CD14-positive monocyte (primary cell): ENCODE results near the gene CFD. TPM values are rescaled to one million over a fixed set of nuclear protein-coding genes. Genes with fewer than 3 reads are reported as not detected.

Experiments used
- DNase-seq, 3 donors: peaks; one replicate each; pipeline ENCODE4 v3.0.0-alpha.2; 2011 to 2022
- H2AFZ ChIP-seq: 2 replicates; pipeline ENCODE4 v1.6.0; 2012; ENCODE audit warnings: mild to moderate bottlenecking, low read depth, low read length, inconsistent platforms; ENCODE audit not compliant: insufficient read depth, poor library complexity, severe bottlenecking
- H3K27ac ChIP-seq, 2 donors: 1 replicate in 1 of 2; 2 replicates in 1 of 2; pipeline ENCODE4 v1.5.1; 2012 to 2013; ENCODE audit warnings: low read length in 2 of 2, control low read depth in 1 of 2, inconsistent platforms in 1 of 2, low read depth in 1 of 2, mild to moderate bottlenecking in 1 of 2
- H3K27me3 ChIP-seq, 2 donors: one replicate each; pipeline versions ENCODE4 v1.6.0 to v1.6.1; 2011 to 2013; ENCODE audit warnings: low read length in 2 of 2; ENCODE audit not compliant: control insufficient read depth in 2 of 2, insufficient read depth in 2 of 2
- H3K36me3 ChIP-seq, 2 donors: replicated peaks in 1 of 2; 1 replicate in 1 of 2; 2 replicates in 1 of 2; pipeline versions ENCODE4 v1.5.1 to v1.6.1; 2012 to 2013; ENCODE audit warnings: low read length in 2 of 2, control low read depth in 1 of 2, inconsistent platforms in 1 of 2, mild to moderate bottlenecking in 1 of 2; ENCODE audit not compliant: insufficient read depth in 2 of 2, control insufficient read depth in 1 of 2
- H3K4me1 ChIP-seq, 2 donors: 1 replicate in 1 of 2; 2 replicates in 1 of 2; pipeline versions ENCODE4 v1.5.1 to v1.6.1; 2012 to 2013; ENCODE audit warnings: low read length in 2 of 2, control low read depth in 1 of 2, inconsistent platforms in 1 of 2, mild to moderate bottlenecking in 1 of 2, moderate library complexity in 1 of 2; ENCODE audit not compliant: insufficient read depth in 2 of 2, control insufficient read depth in 1 of 2
- H3K4me2 ChIP-seq: replicated peaks from 2 replicates; pipeline ENCODE3; 2012; ENCODE audit warnings: low read length, moderate library complexity, mild to moderate bottlenecking; ENCODE audit not compliant: poor library complexity, severe bottlenecking; ENCODE audit errors: extremely low read depth
- H3K4me3 ChIP-seq, 3 experiments: fragments of 200-600 bp in 1 of 3; sonication (generic) in 1 of 3; replicated peaks in 1 of 3; 1 replicate in 2 of 3; 2 replicates in 1 of 3; pipeline ENCODE4 v1.5.1; 2011 to 2013; ENCODE audit warnings: low read length in 3 of 3, mild to moderate bottlenecking in 3 of 3, control low read depth in 2 of 3, low read depth in 2 of 3, inconsistent platforms in 1 of 3, moderate library complexity in 1 of 3
- H3K79me2 ChIP-seq: 2 replicates; pipeline ENCODE4 v1.6.0; 2012; ENCODE audit warnings: mild to moderate bottlenecking, control low read depth, inconsistent platforms, low read length, moderate library complexity; ENCODE audit not compliant: insufficient read depth
- H3K9ac ChIP-seq: 2 replicates; pipeline ENCODE4 v1.6.0; 2017; ENCODE audit warnings: low read length, mild to moderate bottlenecking; ENCODE audit not compliant: insufficient read depth, poor library complexity, severe bottlenecking
- H3K9me3 ChIP-seq, 2 donors: replicated peaks in 1 of 2; 1 replicate in 1 of 2; 2 replicates in 1 of 2; pipeline versions ENCODE4 v1.5.1 to v1.6.1; 2012 to 2013; ENCODE audit warnings: low read length in 2 of 2, control low read depth in 1 of 2; ENCODE audit not compliant: control insufficient read depth in 1 of 2, insufficient read depth in 1 of 2
- H4K20me1 ChIP-seq: 2 replicates; pipeline ENCODE4 v1.6.0; 2012; ENCODE audit warnings: mild to moderate bottlenecking, low read length, control low read depth, moderate library complexity; ENCODE audit not compliant: insufficient read depth
- H3K27ac Mint-ChIP-seq, 7 donors: one replicate each; pipeline ENCODE4 v1.8.0; 2020; ENCODE audit warnings: mild to moderate bottlenecking in 7 of 7, mixed read lengths in 7 of 7, moderate library complexity in 6 of 7, inconsistent platforms in 2 of 7
- H3K27me3 Mint-ChIP-seq, 3 donors: one replicate each; pipeline ENCODE4 v1.8.0; 2021 to 2022; ENCODE audit warnings: low read depth in 3 of 3, mild to moderate bottlenecking in 3 of 3, mixed read lengths in 3 of 3, moderate library complexity in 3 of 3, inconsistent platforms in 1 of 3
- H3K36me3 Mint-ChIP-seq, 2 donors: one replicate each; pipeline ENCODE4 v1.8.0; 2020; ENCODE audit warnings: mixed read lengths in 2 of 2, inconsistent platforms in 1 of 2, mild to moderate bottlenecking in 1 of 2
- H3K4me1 Mint-ChIP-seq: one replicate; pipeline ENCODE4 v1.8.0; 2020; ENCODE audit warnings: mild to moderate bottlenecking, mixed read lengths
- H3K4me3 Mint-ChIP-seq, 2 donors: one replicate each; pipeline ENCODE4 v1.8.0; 2020; ENCODE audit warnings: mild to moderate bottlenecking in 2 of 2, mixed read lengths in 2 of 2, moderate library complexity in 1 of 2
- H3K9me3 Mint-ChIP-seq, 7 donors: one replicate each; pipeline ENCODE4 v1.8.0; 2020 to 2022; ENCODE audit warnings: mixed read lengths in 7 of 7, mild to moderate bottlenecking in 6 of 7, moderate library complexity in 6 of 7, inconsistent platforms in 2 of 7
- WGBS: methylation state at CpG from one replicate; pipeline ENCODE4 v1.1.5; 2013; ENCODE audit warnings: missing lambda C conversion rate; ENCODE audit not compliant: insufficient coverage; 5-methylcytosine and 5-hydroxymethylcytosine counted together
- intact Hi-C, 2 donors: fragments of 100-400 bp; cut with micrococcal nuclease; formaldehyde crosslinking; loops; one replicate each; pipeline versions ENCODE4 v1.15.0 to v1.15.1; 2023
- polyA plus RNA-seq, 3 donors: library from polyadenylated mRNA; depleted of rRNA in 1 of 3; unstranded in 2 of 3; stranded (reverse) in 1 of 3; fragments of 300-500 nt in 2 of 3; fragments of >200 nt in 1 of 3; fragmentation: Illumina TruSeq in 2 of 3; gene quantifications; 1 replicate in 2 of 3; 2 replicates in 1 of 3; pipeline ENCODE4 v1.2.3, GENCODE V29; 2012 to 2021
- TF ChIP-seq, protein P1 (sequence below): fragments of 200-600 bp; IDR thresholded peaks from one replicate; pipeline ENCODE4 v1.8.0; 2022; ENCODE audit warnings: antibody characterized with exemption, mild to moderate bottlenecking

CFD gene
- polyA plus RNA-seq, 3 donors, result 272 to 862 (median 654) TPM

- H3K9me3 ChIP-seq, result no peaks in the 10 kb centered on the region
- Mint-ChIP-seq H3K27ac (peak overlapping the region in 1 of 7 donors; percentile 25), H3K36me3 (peaks cover 16 to 50% of the 10 kb centered on the region in 2 donors), H3K4me1 (peaks cover 44% of the 10 kb centered on the region), H3K27me3 (peaks cover 0 to 2% (median 0%) of the 10 kb centered on the region in 3 donors), H3K4me3 (no peak overlapping the region), H3K9me3 (no peaks in the 10 kb centered on the region)
- peaks cover 58% of the 10 kb centered on the region for H4K20me1 ChIP-seq
- no CpG with 5 or more reads among the region's 7 CpGs for WGBS
- no peak overlapping the region for H3K4me2 ChIP-seq
- H2AFZ ChIP-seq, result no peak overlapping the region
- H3K4me3 ChIP-seq, result no peak overlapping the region
- H3K27me3 ChIP-seq, result no peaks in the 10 kb centered on the region
- H3K79me2 ChIP-seq, result peaks cover 76% of the 10 kb centered on the region
- H3K27ac ChIP-seq, result no peak overlapping the region
- no peak overlapping the region for H3K9ac ChIP-seq
- H3K4me1 ChIP-seq, result peaks cover 40 to 46% of the 10 kb centered on the region in 2 donors
- TF ChIP-seq, protein P1, sequence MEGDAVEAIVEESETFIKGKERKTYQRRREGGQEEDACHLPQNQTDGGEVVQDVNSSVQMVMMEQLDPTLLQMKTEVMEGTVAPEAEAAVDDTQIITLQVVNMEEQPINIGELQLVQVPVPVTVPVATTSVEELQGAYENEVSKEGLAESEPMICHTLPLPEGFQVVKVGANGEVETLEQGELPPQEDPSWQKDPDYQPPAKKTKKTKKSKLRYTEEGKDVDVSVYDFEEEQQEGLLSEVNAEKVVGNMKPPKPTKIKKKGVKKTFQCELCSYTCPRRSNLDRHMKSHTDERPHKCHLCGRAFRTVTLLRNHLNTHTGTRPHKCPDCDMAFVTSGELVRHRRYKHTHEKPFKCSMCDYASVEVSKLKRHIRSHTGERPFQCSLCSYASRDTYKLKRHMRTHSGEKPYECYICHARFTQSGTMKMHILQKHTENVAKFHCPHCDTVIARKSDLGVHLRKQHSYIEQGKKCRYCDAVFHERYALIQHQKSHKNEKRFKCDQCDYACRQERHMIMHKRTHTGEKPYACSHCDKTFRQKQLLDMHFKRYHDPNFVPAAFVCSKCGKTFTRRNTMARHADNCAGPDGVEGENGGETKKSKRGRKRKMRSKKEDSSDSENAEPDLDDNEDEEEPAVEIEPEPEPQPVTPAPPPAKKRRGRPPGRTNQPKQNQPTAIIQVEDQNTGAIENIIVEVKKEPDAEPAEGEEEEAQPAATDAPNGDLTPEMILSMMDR, result no peak
- intact Hi-C loops, result no loop called here
- peaks cover 4 to 7% of the 10 kb centered on the region in 2 donors for H3K36me3 ChIP-seq
- no peak for DNase-seq
Observed at GRCh38 chr19:906480-906879, 47.0 kb downstream of the CFD start.

DNA sequence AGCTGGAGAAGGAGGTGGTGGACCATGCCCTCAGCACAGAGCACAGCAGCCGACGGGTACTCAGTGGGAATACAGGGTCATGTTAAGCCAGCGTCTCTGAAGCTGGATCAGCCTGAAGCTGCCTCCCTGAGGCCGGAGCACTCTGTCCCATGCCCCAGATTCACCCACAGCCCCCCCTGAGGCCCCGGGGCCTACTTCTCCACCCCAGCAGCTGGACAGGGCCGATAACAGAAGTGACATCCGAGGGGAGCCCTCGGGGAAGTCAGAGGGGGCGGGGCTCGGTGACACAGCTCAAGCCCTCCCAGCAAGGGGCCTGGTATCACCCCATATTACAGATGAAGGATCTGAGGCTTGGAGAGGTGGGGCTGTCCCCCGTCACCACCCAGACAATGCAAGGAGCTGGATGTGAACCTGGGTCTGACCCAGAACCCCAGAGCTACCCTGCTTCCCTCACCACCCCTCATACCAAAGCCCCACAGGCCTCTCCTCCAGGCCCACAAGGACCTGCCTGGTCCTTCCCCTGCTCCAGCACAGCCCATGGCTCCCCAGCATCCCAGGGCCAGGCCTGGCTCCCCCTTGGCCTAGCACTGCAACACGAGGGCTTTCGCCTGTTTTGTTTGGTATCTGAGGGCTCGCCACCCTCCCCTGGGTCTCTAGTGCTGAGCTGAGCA, 47.9 kb downstream of the CFD start:
- no peak overlapping the region for H2AFZ ChIP-seq
- H3K4me1 ChIP-seq, result peaks cover 40 to 51% of the 10 kb centered on the region in 2 donors
- H3K27me3 Mint-ChIP-seq, result peaks cover 0 to 2% (median 0%) of the 10 kb centered on the region in 3 donors
- H3K36me3 Mint-ChIP-seq, result peaks cover 13 to 43% of the 10 kb centered on the region in 2 donors
- peak overlapping the region; percentile 59 to 96 (median 83) for H3K27ac Mint-ChIP-seq
- H4K20me1 ChIP-seq, result peaks cover 50% of the 10 kb centered on the region
- H3K79me2 ChIP-seq, result peaks cover 81% of the 10 kb centered on the region
- no peaks in the 10 kb centered on the region for H3K27me3 ChIP-seq
- intact Hi-C loops, result no loop called here
- peaks cover 0 to 3% of the 10 kb centered on the region in 2 donors for H3K36me3 ChIP-seq
- H3K4me1 Mint-ChIP-seq, result peaks cover 44% of the 10 kb centered on the region
- H3K4me2 ChIP-seq, result peak overlapping the region; percentile 22
- 44% methylated on average over 9 of the region's 14 CpGs for WGBS
- peak; percentile 46 to 72 (median 51) for DNase-seq
- peak overlapping the region; percentile 34 to 68 for H3K27ac ChIP-seq
- H3K4me3 ChIP-seq, result peak overlapping the region in 1 of 3 experiments; percentile 38
- no peaks in the 10 kb centered on the region for H3K9me3 ChIP-seq
- TF ChIP-seq, protein P1, result no peak
- no peaks in the 10 kb centered on the region for H3K9me3 Mint-ChIP-seq
- H3K9ac ChIP-seq, result peak overlapping the region; percentile 27
- H3K4me3 Mint-ChIP-seq, result peak overlapping the region in 1 of 2 donors; percentile 55
